Measurements from ENCODE around the gene PCDH12. TPM values are rescaled to one million over a fixed set of nuclear protein-coding genes. Genes with fewer than 3 reads are reported as not detected.

PCDH12 gene
- total and polyA plus RNA-seq, 10 of the 15 experiments (the other 5 are each of a cell fraction or from before 2014, with no cell fraction given): 0.01 to 0.14 (median 0.06) TPM; not detected in 4

DNA sequence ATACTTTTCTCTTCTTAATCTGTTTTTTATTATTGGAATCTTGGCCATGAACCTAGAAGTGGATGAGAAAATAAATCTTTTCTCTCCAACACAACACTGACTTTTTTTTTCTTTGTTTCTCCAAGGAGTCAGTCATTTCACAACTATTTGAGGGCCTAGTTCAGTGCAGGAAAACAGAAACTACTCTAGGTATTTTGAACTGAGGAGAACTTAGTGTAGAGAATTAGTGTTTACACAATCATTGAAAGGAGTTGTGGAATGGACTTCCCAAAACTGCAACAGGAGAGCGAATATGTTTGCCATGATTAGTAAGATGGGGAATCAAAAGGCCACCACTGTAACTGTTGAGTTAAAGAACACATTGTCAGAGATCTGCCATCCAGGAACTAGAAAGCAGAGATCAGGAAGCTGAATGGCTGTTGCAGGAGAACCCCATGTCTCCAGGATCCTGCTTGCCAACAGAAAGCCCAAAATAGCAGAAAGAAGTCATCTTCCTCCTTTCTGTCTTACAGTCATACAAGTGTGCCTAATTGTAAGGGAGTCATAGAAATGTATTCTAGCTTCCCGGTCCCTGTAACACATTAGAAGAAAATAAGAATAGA is 59.5 kb downstream of the PCDH12 start:
- H4K20me1 ChIP-seq (ENCODE audit: control insufficient read depth, insufficient read depth): no peaks in the 10 kb centered on the region
- ChIA-PET POLR2A (no interaction called here), SMC1A (ENCODE audit: uncharacterized antibody, unreplicated experiment) (no interaction called here), CTCF (interaction anchor here (2.4 kb wide), 1 partner anchor 206 kb away, joined by 6 read pairs; no protein-coding TSS in a partner anchor), RAD21 (ENCODE audit: unreplicated experiment) (no interaction called here)
- H3K9me3 ChIP-seq (replicated peaks; ENCODE audit: control insufficient read depth, insufficient read depth, low read length): no peaks in the 10 kb centered on the region
- BruUV-seq (replicated peaks): no TSS peak
- H3K4me3 ChIP-seq: no peak overlapping the region
- no peak for FAIRE-seq
- in situ Hi-C loops (cut with MboI) (no loop called here), intact Hi-C loops (cut with micrococcal nuclease; ENCODE audit: unreplicated experiment) (no loop called here)
- H3K36me3 ChIP-seq (ENCODE audit: control insufficient read depth in 2 of 2, insufficient read depth in 2 of 2, low read length in 1 of 2): no peaks in the 10 kb centered on the region
- no peaks in the 10 kb centered on the region for H3K79me2 ChIP-seq (ENCODE audit: control insufficient read depth, insufficient read depth, low read length)
- no peaks in the 10 kb centered on the region; a peak in 1 of 4 replicates for H3K27me3 ChIP-seq (replicated peaks in 1 of 2; ENCODE audit: control insufficient read depth in 2 of 2, insufficient read depth in 2 of 2, low read length in 1 of 2)
- H3K4me2 ChIP-seq (ENCODE audit: control insufficient read depth, insufficient read depth): no peak overlapping the region
- H2AFZ ChIP-seq (ENCODE audit: control insufficient read depth, low read depth, low read length): no peak overlapping the region
- DNase-seq (ENCODE audit: low read depth, low spot score): no peak
- TF ChIP-seq POLR2AphosphoS2 (IDR thresholded peaks at IDR 0.05; ENCODE audit: low read depth, low read length) (no peak), ZBTB40 (IDR thresholded peaks at IDR 0.05; ENCODE audit: borderline replicate concordance) (no peak), RCOR1 (conservative IDR thresholded peaks at IDR 0.05; ENCODE audit: low read depth, low read length) (no peak), E4F1 (IDR thresholded peaks at IDR 0.05; ENCODE audit: borderline replicate concordance, partially characterized antibody) (no peak)
- TF ChIP-seq, protein P1, sequence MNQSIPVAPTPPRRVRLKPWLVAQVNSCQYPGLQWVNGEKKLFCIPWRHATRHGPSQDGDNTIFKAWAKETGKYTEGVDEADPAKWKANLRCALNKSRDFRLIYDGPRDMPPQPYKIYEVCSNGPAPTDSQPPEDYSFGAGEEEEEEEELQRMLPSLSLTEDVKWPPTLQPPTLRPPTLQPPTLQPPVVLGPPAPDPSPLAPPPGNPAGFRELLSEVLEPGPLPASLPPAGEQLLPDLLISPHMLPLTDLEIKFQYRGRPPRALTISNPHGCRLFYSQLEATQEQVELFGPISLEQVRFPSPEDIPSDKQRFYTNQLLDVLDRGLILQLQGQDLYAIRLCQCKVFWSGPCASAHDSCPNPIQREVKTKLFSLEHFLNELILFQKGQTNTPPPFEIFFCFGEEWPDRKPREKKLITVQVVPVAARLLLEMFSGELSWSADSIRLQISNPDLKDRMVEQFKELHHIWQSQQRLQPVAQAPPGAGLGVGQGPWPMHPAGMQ (IDR thresholded peaks at IDR 0.05; ENCODE audit: borderline replicate concordance): no peak
- no peak overlapping the region for H3K9ac ChIP-seq (ENCODE audit: control insufficient read depth, insufficient read depth, low read length)
- no peak overlapping the region for H3K27ac ChIP-seq (ENCODE audit: control insufficient read depth, insufficient read depth)
- no peaks in the 10 kb centered on the region for H3K4me1 ChIP-seq (ENCODE audit: control insufficient read depth, insufficient read depth, low read length)
- WGBS (ENCODE audit: insufficient coverage, insufficient replicate concordance, low lambda C conversion rate, missing lambda C conversion rate): 36% methylated on average over 2 of the region's 2 CpGs
- no peak for ATAC-seq
